ENCODE measurements around the gene SCN1A.

The SCN1A gene

GRCh38 chr2:166170356-166170755 is 42.5 kb upstream of the SCN1A start:
- no peak for DNase-seq (ENCODE audit: low read depth in 1 of 2, low spot score in 1 of 2)
- Histone ChIP-seq H3K27ac (replicated peaks) (no peak overlapping the region), H3K4me3 (replicated peaks; ENCODE audit: insufficient read depth, low read length) (no peak overlapping the region), H3K27me3 (ENCODE audit: insufficient read depth, poor library complexity, severe bottlenecking) (no peaks in the 10 kb centered on the region)
- TF ChIP-seq POLR2AphosphoS5 (IDR thresholded peaks at IDR 0.05; ENCODE audit: low read depth) (no peak), SPI1 (IDR thresholded peaks at IDR 0.05; ENCODE audit: borderline replicate concordance, low read depth) (no peak), REST (IDR thresholded peaks at IDR 0.05; ENCODE audit: insufficient replicate concordance, low read depth) (no peak), GABPA (IDR thresholded peaks at IDR 0.05; ENCODE audit: low read depth) (no peak), CTCF (IDR thresholded peaks at IDR 0.05; ENCODE audit: insufficient read depth, low read length) (no peak)

- no peak overlapping the region for H3K27ac ChIP-seq (replicated peaks)
- DNase-seq (ENCODE audit: low read depth in 1 of 2, low spot score in 1 of 2): no peak
- TF ChIP-seq GABPA (IDR thresholded peaks at IDR 0.05; ENCODE audit: low read depth): no peak
- no peak for TF ChIP-seq SPI1 (IDR thresholded peaks at IDR 0.05; ENCODE audit: borderline replicate concordance, low read depth)
- H3K27me3 ChIP-seq (ENCODE audit: insufficient read depth, poor library complexity, severe bottlenecking): no peaks in the 10 kb centered on the region
- H3K4me3 ChIP-seq (replicated peaks; ENCODE audit: insufficient read depth, low read length): no peak overlapping the region
These were observed 39.6 kb upstream of the SCN1A start for GRCh38 chr2:166167449-166167848.

- no peak overlapping the region for H3K27ac ChIP-seq (replicated peaks)
- TF ChIP-seq SPI1 (IDR thresholded peaks at IDR 0.05; ENCODE audit: borderline replicate concordance, low read depth) (no peak), REST (IDR thresholded peaks at IDR 0.05; ENCODE audit: insufficient replicate concordance, low read depth) (no peak)
- DNase-seq (ENCODE audit: low read depth in 1 of 2, low spot score in 1 of 2): no peak
- no peaks in the 10 kb centered on the region for H3K27me3 ChIP-seq (ENCODE audit: insufficient read depth, poor library complexity, severe bottlenecking)
- no peak overlapping the region for H3K4me3 ChIP-seq (replicated peaks; ENCODE audit: insufficient read depth, low read length)
These were observed 36.0 kb upstream of the SCN1A start for GRCh38 chr2:166163775-166164174.

GRCh38 chr2:166158546-166158945 is 30.7 kb upstream of the SCN1A start:
- no peak for DNase-seq (ENCODE audit: low read depth in 1 of 2, low spot score in 1 of 2)
- TF ChIP-seq POLR2AphosphoS5 (IDR thresholded peaks at IDR 0.05; ENCODE audit: low read depth): no peak
- no peak for TF ChIP-seq REST (IDR thresholded peaks at IDR 0.05; ENCODE audit: insufficient replicate concordance, low read depth)
- TF ChIP-seq CTCF (IDR thresholded peaks at IDR 0.05; ENCODE audit: insufficient read depth, low read length): no peak
- no peak for TF ChIP-seq GABPA (IDR thresholded peaks at IDR 0.05; ENCODE audit: low read depth)
- no peak for TF ChIP-seq SPI1 (IDR thresholded peaks at IDR 0.05; ENCODE audit: borderline replicate concordance, low read depth)
- Histone ChIP-seq H3K27me3 (ENCODE audit: insufficient read depth, poor library complexity, severe bottlenecking) (no peaks in the 10 kb centered on the region), H3K27ac (replicated peaks) (no peak overlapping the region), H3K4me3 (replicated peaks; ENCODE audit: insufficient read depth, low read length) (no peak overlapping the region)

All from HL-60 (cell line).